GM19463 (cell line): Measurements from ENCODE around the gene TMEM131.

Source experiments
- ATAC-seq: cut with Tn5 transposase; IDR thresholded peaks from one replicate; pipeline ENCODE4 v1.9.1; 2021; ENCODE audit warnings: mild to moderate bottlenecking, moderate library complexity; ENCODE audit not compliant: unreplicated experiment

The TMEM131 gene

GRCh38 chr2:97992836-97993825 is 2.6 kb downstream of the TMEM131 start:
- no peak for ATAC-seq

- ATAC-seq = no peak
Observed at GRCh38 chr2:97991081-97991856, 4.5 kb downstream of the TMEM131 start.

- ATAC-seq = no peak
Observed at GRCh38 chr2:97988722-97989121, 7.0 kb downstream of the TMEM131 start.

GRCh38 chr2:97985998-97986397 is 9.8 kb downstream of the TMEM131 start:
- no peak for ATAC-seq

GRCh38 chr2:97983698-97984097 is 12.1 kb downstream of the TMEM131 start:
- ATAC-seq = no peak

- ATAC-seq = no peak
Observed at GRCh38 chr2:97983134-97983533, 12.6 kb downstream of the TMEM131 start.

GRCh38 chr2:97982621-97983020 is 13.1 kb downstream of the TMEM131 start:
- ATAC-seq = no peak

- ATAC-seq = no peak
Observed at GRCh38 chr2:97981961-97982360, 13.8 kb downstream of the TMEM131 start.

GRCh38 chr2:97979904-97980303 is 15.8 kb downstream of the TMEM131 start:
- ATAC-seq = no peak

GRCh38 chr2:97974471-97974870 is 21.3 kb downstream of the TMEM131 start:
- ATAC-seq = no peak

- ATAC-seq = no peak
Observed at GRCh38 chr2:97970293-97971060, 25.3 kb downstream of the TMEM131 start.

- ATAC-seq = no peak
Observed at GRCh38 chr2:97969081-97970067, 26.4 kb downstream of the TMEM131 start.

- ATAC-seq = no peak
Observed at GRCh38 chr2:97967931-97968627, 27.7 kb downstream of the TMEM131 start.

- ATAC-seq = peak; percentile 20
Observed at GRCh38 chr2:97967216-97967592, 28.5 kb downstream of the TMEM131 start.

- peak; percentile 57 for ATAC-seq
Observed at GRCh38 chr2:97966545-97967215, 29.1 kb downstream of the TMEM131 start.

- no peak for ATAC-seq
Observed at GRCh38 chr2:97965116-97965515, 30.6 kb downstream of the TMEM131 start.

- ATAC-seq = no peak
Observed at GRCh38 chr2:97963880-97964279, 31.9 kb downstream of the TMEM131 start.

GRCh38 chr2:97963079-97963406 is 32.7 kb downstream of the TMEM131 start:
- peak; percentile 25 for ATAC-seq

- peak; percentile 52 for ATAC-seq
Observed at GRCh38 chr2:97961534-97961933, 34.2 kb downstream of the TMEM131 start.
